Measurements from ENCODE around the gene ABHD17C.

The ABHD17C gene

DNA sequence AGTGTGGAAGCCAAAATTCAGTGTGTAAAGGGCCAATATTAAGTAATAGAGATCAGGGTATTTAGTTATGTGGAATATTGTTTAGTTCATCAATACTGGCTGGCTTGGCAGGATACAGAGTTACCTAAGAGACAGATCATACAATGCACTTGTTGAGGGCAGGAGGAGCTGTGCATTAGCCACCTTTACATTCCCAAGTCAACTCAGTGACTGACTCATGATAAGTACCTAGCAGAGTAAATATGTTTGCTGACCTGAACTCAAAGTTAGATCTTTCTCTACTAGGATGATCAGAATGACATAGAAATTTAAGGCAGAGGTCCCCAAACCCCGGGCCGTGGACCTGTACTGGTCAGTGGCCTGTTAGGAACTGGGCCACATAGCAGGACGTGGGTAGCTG is 3.5 kb upstream of the ABHD17C start:
- peak overlapping the region in 1 of 3 experiments; percentile 35 for H3K4me3 Mint-ChIP-seq
- H3K36me3 Mint-ChIP-seq (ENCODE audit: low read depth) = no peaks in the 10 kb centered on the region
- H3K27me3 Mint-ChIP-seq (ENCODE audit: low read depth) = peaks cover 4% of the 10 kb centered on the region
- TF ChIP-seq, protein P1, sequence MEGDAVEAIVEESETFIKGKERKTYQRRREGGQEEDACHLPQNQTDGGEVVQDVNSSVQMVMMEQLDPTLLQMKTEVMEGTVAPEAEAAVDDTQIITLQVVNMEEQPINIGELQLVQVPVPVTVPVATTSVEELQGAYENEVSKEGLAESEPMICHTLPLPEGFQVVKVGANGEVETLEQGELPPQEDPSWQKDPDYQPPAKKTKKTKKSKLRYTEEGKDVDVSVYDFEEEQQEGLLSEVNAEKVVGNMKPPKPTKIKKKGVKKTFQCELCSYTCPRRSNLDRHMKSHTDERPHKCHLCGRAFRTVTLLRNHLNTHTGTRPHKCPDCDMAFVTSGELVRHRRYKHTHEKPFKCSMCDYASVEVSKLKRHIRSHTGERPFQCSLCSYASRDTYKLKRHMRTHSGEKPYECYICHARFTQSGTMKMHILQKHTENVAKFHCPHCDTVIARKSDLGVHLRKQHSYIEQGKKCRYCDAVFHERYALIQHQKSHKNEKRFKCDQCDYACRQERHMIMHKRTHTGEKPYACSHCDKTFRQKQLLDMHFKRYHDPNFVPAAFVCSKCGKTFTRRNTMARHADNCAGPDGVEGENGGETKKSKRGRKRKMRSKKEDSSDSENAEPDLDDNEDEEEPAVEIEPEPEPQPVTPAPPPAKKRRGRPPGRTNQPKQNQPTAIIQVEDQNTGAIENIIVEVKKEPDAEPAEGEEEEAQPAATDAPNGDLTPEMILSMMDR (IDR thresholded peaks at IDR 0.05; ENCODE audit: unreplicated experiment in 3 of 3) = no peak
- H3K9me3 Mint-ChIP-seq = no peaks in the 10 kb centered on the region
- no peak overlapping the region for H3K27ac Mint-ChIP-seq
- peaks cover 14% of the 10 kb centered on the region for H3K4me1 Mint-ChIP-seq

DNA sequence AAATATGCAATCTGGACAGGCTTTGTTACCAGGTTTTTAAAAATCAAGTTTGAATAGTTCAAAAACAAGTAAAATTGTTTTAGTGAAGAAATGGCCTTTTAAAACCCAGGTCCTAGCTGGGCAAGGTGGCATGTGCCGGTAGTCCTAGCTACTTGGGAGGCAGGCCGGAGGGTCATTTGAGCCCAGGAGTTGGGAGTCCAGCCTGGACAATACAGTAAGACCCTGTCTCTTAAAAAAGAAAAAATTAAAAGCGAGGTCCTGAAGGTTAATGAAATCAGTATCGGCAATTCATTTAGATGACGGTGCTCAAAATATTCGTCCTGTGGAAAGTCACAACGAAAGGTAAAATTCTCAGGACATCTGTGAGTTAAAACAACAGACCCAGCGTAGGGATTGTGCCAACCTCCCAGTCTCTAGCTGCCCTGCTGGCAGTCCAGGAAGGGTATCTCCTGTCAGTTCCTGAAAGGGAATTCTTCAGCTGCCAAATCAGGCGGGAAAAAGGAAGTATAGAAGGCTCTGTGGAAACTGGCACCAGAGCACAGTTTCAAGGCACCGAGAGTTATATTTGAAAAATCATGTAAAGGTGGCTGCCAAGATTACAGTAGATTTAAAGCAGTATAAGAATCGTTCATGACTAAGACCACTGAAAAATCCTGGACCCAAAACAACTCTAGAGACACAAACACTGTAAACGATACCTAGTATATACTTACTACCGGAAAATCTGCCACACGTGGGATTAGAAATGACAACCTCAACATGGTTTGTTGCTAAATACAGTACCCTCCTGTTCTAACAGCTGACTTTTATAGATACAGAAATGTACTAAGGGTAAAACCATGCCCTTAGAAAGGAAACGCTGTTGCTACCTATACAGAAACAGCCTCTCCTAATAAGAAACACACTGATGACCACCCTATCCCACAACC is 1.2 kb upstream of the ABHD17C start:
- H3K27ac Mint-ChIP-seq = peak overlapping the region; percentile 73 to 97 (median 96)
- H3K27me3 Mint-ChIP-seq (ENCODE audit: low read depth) = peaks cover 5% of the 10 kb centered on the region
- H3K9me3 Mint-ChIP-seq = no peaks in the 10 kb centered on the region
- H3K4me1 Mint-ChIP-seq = peaks cover 32% of the 10 kb centered on the region
- peak overlapping the region; percentile 88 to 97 (median 93) for H3K4me3 Mint-ChIP-seq
- TF ChIP-seq, protein P1 (IDR thresholded peaks at IDR 0.05; ENCODE audit: unreplicated experiment in 3 of 3) = no peak
- H3K36me3 Mint-ChIP-seq (ENCODE audit: low read depth) = peaks cover 6% of the 10 kb centered on the region

DNA sequence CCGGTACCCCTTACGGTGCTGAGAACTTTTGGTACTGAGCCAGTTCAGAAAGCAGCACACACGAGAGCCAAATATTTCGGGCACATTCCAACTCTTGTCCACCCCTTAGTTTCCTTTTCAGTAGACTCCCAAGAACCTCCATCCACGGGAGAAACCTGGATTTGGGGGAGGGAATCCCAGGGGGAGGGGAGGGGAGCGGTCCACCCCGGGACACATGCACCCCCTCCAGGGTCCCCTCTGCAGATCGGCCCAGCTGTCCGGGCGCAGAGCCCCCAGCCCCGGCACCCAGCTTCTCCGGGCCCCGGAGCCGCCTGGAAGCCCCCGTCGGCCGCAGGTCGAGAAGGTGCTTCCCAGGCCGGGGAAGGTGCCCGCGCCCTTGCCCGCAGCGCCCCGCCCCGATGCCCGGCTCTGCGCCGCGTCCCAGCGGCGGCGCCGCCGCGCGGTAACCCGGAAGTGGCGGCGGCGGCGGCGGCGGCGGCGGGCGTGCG is 455 bp upstream of the ABHD17C start:
- Mint-ChIP-seq H3K4me1 (peaks cover 32% of the 10 kb centered on the region), H3K36me3 (ENCODE audit: low read depth) (peaks cover 7% of the 10 kb centered on the region), H3K4me3 (peak overlapping the region; percentile 88 to 97 (median 93)), H3K27ac (peak overlapping the region; percentile 73 to 97 (median 96)), H3K9me3 (no peaks in the 10 kb centered on the region), H3K27me3 (ENCODE audit: low read depth) (peaks cover 5% of the 10 kb centered on the region)
- TF ChIP-seq, protein P1 (IDR thresholded peaks at IDR 0.05; ENCODE audit: unreplicated experiment in 3 of 3) = no peak

DNA sequence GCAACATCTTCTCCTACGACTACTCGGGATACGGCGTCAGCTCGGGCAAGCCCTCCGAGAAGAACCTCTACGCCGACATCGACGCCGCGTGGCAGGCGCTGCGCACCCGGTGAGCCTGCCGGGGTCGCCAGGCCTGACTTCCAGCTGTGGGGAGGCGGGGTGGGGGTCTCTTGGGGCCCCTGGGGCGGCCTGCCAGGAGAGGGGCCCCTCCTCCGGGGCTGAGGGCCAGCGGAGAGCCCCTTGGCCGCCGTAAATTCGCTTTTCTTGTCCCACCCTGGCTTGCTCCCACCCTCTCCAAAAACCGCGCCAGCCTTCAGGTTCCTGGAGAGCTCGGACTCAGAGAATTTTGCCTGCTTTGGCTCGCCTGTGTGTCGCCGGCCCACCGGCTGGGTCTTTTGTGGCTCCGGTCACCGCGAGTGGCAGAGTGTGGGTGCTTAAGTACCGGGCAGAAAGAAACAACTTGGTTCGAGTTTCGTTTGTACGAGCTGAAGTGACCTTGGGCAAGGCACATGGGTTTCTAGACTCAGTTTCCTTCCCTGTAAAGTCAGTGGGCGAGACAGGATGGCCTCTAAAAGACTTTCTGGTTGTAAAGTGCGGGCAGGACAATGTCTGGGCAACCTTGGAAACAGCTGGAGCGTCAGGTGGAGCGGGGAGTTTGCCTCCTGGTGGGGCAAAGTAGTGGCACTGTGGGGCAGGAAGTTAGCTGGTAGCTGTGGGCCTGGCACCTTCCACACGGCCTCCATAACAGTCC is 976 bp downstream of the ABHD17C start:
- H3K36me3 Mint-ChIP-seq (ENCODE audit: low read depth) = peaks cover 7% of the 10 kb centered on the region
- TF ChIP-seq, protein P1 (IDR thresholded peaks at IDR 0.05; ENCODE audit: unreplicated experiment in 3 of 3) = no peak
- peaks cover 32% of the 10 kb centered on the region for H3K4me1 Mint-ChIP-seq
- peak overlapping the region; percentile 88 to 97 (median 90) for H3K27ac Mint-ChIP-seq
- no peaks in the 10 kb centered on the region for H3K9me3 Mint-ChIP-seq
- peak overlapping the region; percentile 93 to 99 (median 98) for H3K4me3 Mint-ChIP-seq
- peaks cover 5% of the 10 kb centered on the region for H3K27me3 Mint-ChIP-seq (ENCODE audit: low read depth)

DNA sequence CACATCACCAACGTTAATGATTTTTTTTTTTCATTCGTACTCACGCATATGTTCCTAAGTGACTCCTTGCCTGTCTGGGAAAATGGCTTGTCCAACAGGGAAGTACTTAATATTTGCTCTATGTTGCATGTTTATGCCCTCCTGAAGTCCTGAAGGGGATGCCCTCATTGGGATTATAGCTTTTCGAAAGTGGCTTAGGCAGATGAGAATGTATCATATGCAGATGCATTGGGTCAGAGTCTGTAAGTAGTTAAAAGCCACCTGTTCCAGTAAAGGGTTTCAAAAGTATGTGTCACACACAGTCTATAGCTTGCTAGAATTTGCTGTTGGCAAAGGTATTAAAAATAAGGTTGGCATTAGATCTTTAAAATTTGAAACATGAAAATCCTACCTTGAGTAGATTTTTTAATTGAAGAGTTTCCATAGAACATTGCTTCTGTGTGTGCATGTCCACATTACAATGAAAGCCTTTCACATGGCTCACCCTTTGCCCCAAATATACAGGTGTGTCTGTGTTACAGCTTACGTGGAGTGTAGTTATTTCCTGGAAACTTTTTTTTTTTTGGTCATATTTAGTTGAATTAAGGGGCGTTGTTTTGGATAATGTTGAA is 2.1 kb downstream of the ABHD17C start:
- TF ChIP-seq, protein P1 (IDR thresholded peaks at IDR 0.05; ENCODE audit: unreplicated experiment in 3 of 3) = no peak
- Mint-ChIP-seq H3K27me3 (ENCODE audit: low read depth) (peaks cover 5% of the 10 kb centered on the region), H3K4me3 (peak overlapping the region; percentile 93 to 99 (median 98)), H3K9me3 (no peaks in the 10 kb centered on the region), H3K27ac (peak overlapping the region; percentile 87 to 90 (median 88)), H3K4me1 (peaks cover 38% of the 10 kb centered on the region), H3K36me3 (ENCODE audit: low read depth) (peaks cover 7% of the 10 kb centered on the region)

Measured in nephron (organoid).